HepG2 (cell line): ENCODE measurements around the gene PLAAT3. TPM values are rescaled to one million over a fixed set of nuclear protein-coding genes. Genes with fewer than 3 reads are reported as not detected.

Source experiments
- ATAC-seq: fragments of 200-7000 bp; cut with Tn5 transposase; 3 replicates; pipeline ENCODE4 v1.9.1; 2020; ENCODE audit warnings: mild to moderate bottlenecking, moderate library complexity
- BruUV-seq: library from RNA; stranded (reverse); fragments of 400-500 nt; replicated peaks from 2 replicates; lab custom pipeline; 2021; lab: Mats Ljungman, UMichigan
- CTCF ChIA-PET: fragments of 300-600 bp; formaldehyde crosslinking; extraction: SDS; loops from one replicate; lab custom pipeline; 2021; ENCODE audit warnings: low total read pairs, inconsistent platforms, low intra/inter-chr PET ratio; lab: Yijun Ruan, JAX
- POLR2A ChIA-PET: fragments of 350-600 bp; sonication (Branson Sonifier 250); formaldehyde crosslinking; loops from one replicate; lab custom pipeline; 2020; ENCODE audit warnings: antibody characterized with exemption, inconsistent platforms; lab: Yijun Ruan, JAX
- DNase-seq: peaks from one replicate; pipeline ENCODE4 v3.0.0-alpha.2; 2015; ENCODE audit warnings: low spot score
- FAIRE-seq: peaks from 3 replicates; lab custom pipeline; 2011; peaks lifted over from hg19 to GRCh38; lab: Jason Lieb, UNC
- H2AFZ ChIP-seq: one replicate; pipeline ENCODE4 v1.6.1; 2011; ENCODE audit warnings: low read length, inconsistent platforms
- H3K27ac ChIP-seq: fragments of 300-600 bp; 3 replicates; pipeline ENCODE4 v1.8.0; 2011; ENCODE audit warnings: mixed run types, mild to moderate bottlenecking, mixed read lengths, low read length, inconsistent platforms; ENCODE audit not compliant: insufficient read depth; ENCODE audit errors: extremely low read length
- H3K27me3 ChIP-seq, 2 experiments: fragments of 200-600 bp in 1 of 2; 2 replicates in 1 of 2; 3 replicates in 1 of 2; pipeline versions ENCODE4 v1.6.0 to v1.8.0; 2011; ENCODE audit warnings: low read length in 2 of 2, mild to moderate bottlenecking in 2 of 2, moderate library complexity in 2 of 2, inconsistent platforms in 1 of 2; ENCODE audit not compliant: insufficient read depth in 2 of 2, control insufficient read depth in 1 of 2
- H3K36me3 ChIP-seq, 2 experiments: fragments of 200-600 bp in 1 of 2; replicated peaks in 1 of 2; 2 replicates in 1 of 2; 3 replicates in 1 of 2; pipeline versions ENCODE4 v1.5.1 to v1.8.0; 2011; ENCODE audit warnings: low read length in 2 of 2, inconsistent platforms in 1 of 2; ENCODE audit not compliant: insufficient read depth in 2 of 2, control insufficient read depth in 1 of 2
- H3K4me1 ChIP-seq: 2 replicates; pipeline ENCODE4 v1.5.1; 2012; ENCODE audit warnings: low read length, inconsistent platforms; ENCODE audit not compliant: insufficient read depth
- H3K4me2 ChIP-seq: 2 replicates; pipeline ENCODE4 v1.6.0; 2011; ENCODE audit warnings: low read depth, low read length, inconsistent platforms
- H3K4me3 ChIP-seq, 3 experiments: fragments of 200-600 bp in 1 of 3; sonication (generic), shearing (Covaris generic) in 1 of 3; replicated peaks in 1 of 3; 2 replicates each; pipeline ENCODE4 v1.5.1; 2011 to 2016; ENCODE audit warnings: low read length in 3 of 3, inconsistent platforms in 2 of 3, low read depth in 2 of 3, mild to moderate bottlenecking in 2 of 3, control low read depth in 1 of 3, mixed read lengths in 1 of 3; ENCODE audit not compliant: insufficient read depth in 1 of 3
- H3K79me2 ChIP-seq: one replicate; pipeline ENCODE4 v1.6.1; 2011; ENCODE audit warnings: low read length, inconsistent platforms; ENCODE audit not compliant: insufficient read depth
- H3K9ac ChIP-seq: 2 replicates; pipeline ENCODE4 v1.6.0; 2011; ENCODE audit warnings: mild to moderate bottlenecking, low read depth, low read length, inconsistent platforms; ENCODE audit not compliant: insufficient read depth
- H3K9me3 ChIP-seq: 2 replicates; pipeline ENCODE4 v1.5.1; 2012; ENCODE audit warnings: mild to moderate bottlenecking, low read length
- H4K20me1 ChIP-seq: 2 replicates; pipeline ENCODE4 v1.6.0; 2011; ENCODE audit warnings: inconsistent platforms, mild to moderate bottlenecking, low read length, moderate library complexity; ENCODE audit not compliant: insufficient read depth
- IKZF1 ChIP-seq: fragments of 450-650 bp; IDR thresholded peaks from 2 replicates; pipeline ENCODE4 v1.7.1; 2016
- NR1H2 ChIP-seq: sonication (generic); formaldehyde crosslinking; IDR thresholded peaks from 2 replicates; pipeline ENCODE4 v1.8.1; 2022; ENCODE audit warnings: low read depth, missing genetic modification reagents, borderline replicate concordance
- ZNF230 ChIP-seq: sonication (generic); formaldehyde crosslinking; IDR thresholded peaks from 2 replicates; pipeline ENCODE4 v1.4.0; 2020; ENCODE audit warnings: mild to moderate bottlenecking, missing genetic modification reagents
- ZNF510 ChIP-seq: sonication (generic); formaldehyde crosslinking; IDR thresholded peaks from 2 replicates; pipeline ENCODE4 v1.4.0; 2020; ENCODE audit warnings: low read depth, mild to moderate bottlenecking, missing genetic modification reagents
- ZNF629 ChIP-seq: sonication (generic); formaldehyde crosslinking; conservative IDR thresholded peaks from 2 replicates; pipeline ENCODE4 v1.5.0; 2020; ENCODE audit warnings: missing genetic modification reagents
- WGBS: methylation state at CpG from one replicate; pipeline ENCODE4 v1.1.6; 2017; ENCODE audit warnings: low lambda C conversion rate; 5-methylcytosine and 5-hydroxymethylcytosine counted together
- in situ Hi-C: cut with HindIII; loops from 2 replicates; pipeline ENCODE4 v1.10.0; 2017; ENCODE audit warnings: low pct_unique_long_range_greater_than_20kb; ENCODE audit not compliant: extremely low pct_ligation_motif_present
- intact Hi-C: fragments of 100-400 bp; cut with micrococcal nuclease; formaldehyde crosslinking; loops from one replicate; pipeline ENCODE4 v1.10.0; 2022; ENCODE audit not compliant: unreplicated experiment
- polyA plus RNA-seq, 8 experiments: library from polyadenylated mRNA; depleted of rRNA in 3 of 8; stranded (reverse) in 7 of 8; unstranded in 1 of 8; fragments of >200 nt; fragmentation: Illumina TruSeq in 4 of 8; extraction: Trizol in 4 of 8; gene quantifications; 2 replicates each; pipeline versions ENCODE4 v1.2.1 to v1.2.3, GENCODE V29; 2011 to 2016; ENCODE audit warnings: low read depth in 4 of 8, missing spikeins in 1 of 8, mixed read lengths in 1 of 8; ENCODE audit not compliant: insufficient read depth in 1 of 8
- total RNA-seq, 5 experiments: library from RNA; depleted of rRNA; stranded (reverse); fragments of >200 nt; fragmentation: Illumina TruSeq; extraction: Trizol; gene quantifications; 2 replicates each; pipeline ENCODE4 v1.2.3, GENCODE V29; 2016; ENCODE audit warnings: low read depth in 1 of 5
- TF ChIP-seq, protein P1 (sequence below): sonication (generic); formaldehyde crosslinking; IDR thresholded peaks from 2 replicates; pipeline ENCODE4 v1.5.0; 2020; ENCODE audit warnings: missing genetic modification reagents
- TF ChIP-seq, protein P2 (sequence below): sonication (generic); formaldehyde crosslinking; IDR thresholded peaks from 2 replicates; pipeline ENCODE4 v1.5.1; 2020; ENCODE audit warnings: mild to moderate bottlenecking, missing genetic modification reagents, moderate library complexity
- TF ChIP-seq, protein P3 (sequence below): sonication (generic); formaldehyde crosslinking; IDR thresholded peaks from 2 replicates; pipeline ENCODE4 v1.4.0; 2020; ENCODE audit warnings: missing genetic modification reagents, borderline replicate concordance
- TF ChIP-seq, protein P4 (sequence below): sonication (generic); formaldehyde crosslinking; IDR thresholded peaks from 2 replicates; pipeline ENCODE4 v1.5.1; 2020; ENCODE audit warnings: missing genetic modification reagents, mild to moderate bottlenecking, borderline replicate concordance
- TF ChIP-seq, protein P5 (sequence below): sonication (generic); formaldehyde crosslinking; IDR thresholded peaks from 2 replicates; pipeline ENCODE4 v1.4.0; 2020; ENCODE audit warnings: mild to moderate bottlenecking, missing genetic modification reagents, borderline replicate concordance

PLAAT3 gene
- total and polyA plus RNA-seq, 2 of the 13 experiments (the other 11 are each of a cell fraction or from before 2014, with no cell fraction given): 9.3 to 16.4 TPM

DNA sequence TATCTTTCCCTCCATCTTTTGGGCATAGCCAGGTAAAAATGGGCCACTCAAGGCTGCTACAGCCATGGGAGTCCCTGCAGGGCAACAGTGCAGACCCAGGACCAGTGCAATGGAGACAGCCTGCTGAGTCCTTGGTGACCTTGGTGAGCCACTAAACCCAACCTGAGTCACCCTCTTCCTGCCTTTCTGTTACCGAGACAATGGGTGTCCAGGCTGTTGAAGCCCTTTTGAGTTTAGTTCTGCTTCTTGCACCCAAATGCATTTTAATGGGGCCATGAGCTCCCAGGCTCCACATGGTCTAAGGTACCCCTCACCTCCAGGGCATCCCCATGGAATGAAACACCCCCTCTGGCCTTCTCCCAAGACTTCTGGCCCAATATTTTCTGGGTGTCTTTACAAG is 78.5 kb downstream of the PLAAT3 start (continued):
- TF ChIP-seq, protein P1, sequence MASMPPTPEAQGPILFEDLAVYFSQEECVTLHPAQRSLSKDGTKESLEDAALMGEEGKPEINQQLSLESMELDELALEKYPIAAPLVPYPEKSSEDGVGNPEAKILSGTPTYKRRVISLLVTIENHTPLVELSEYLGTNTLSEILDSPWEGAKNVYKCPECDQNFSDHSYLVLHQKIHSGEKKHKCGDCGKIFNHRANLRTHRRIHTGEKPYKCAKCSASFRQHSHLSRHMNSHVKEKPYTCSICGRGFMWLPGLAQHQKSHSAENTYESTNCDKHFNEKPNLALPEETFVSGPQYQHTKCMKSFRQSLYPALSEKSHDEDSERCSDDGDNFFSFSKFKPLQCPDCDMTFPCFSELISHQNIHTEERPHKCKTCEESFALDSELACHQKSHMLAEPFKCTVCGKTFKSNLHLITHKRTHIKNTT (CRISPR knock-in tag): no peak
- no peak for TF ChIP-seq NR1H2 (CRISPR knock-in tag)
- TF ChIP-seq ZNF629 (CRISPR knock-in tag): no peak
- TF ChIP-seq, protein P2, sequence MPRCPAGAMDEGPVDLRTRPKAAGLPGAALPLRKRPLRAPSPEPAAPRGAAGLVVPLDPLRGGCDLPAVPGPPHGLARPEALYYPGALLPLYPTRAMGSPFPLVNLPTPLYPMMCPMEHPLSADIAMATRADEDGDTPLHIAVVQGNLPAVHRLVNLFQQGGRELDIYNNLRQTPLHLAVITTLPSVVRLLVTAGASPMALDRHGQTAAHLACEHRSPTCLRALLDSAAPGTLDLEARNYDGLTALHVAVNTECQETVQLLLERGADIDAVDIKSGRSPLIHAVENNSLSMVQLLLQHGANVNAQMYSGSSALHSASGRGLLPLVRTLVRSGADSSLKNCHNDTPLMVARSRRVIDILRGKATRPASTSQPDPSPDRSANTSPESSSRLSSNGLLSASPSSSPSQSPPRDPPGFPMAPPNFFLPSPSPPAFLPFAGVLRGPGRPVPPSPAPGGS (CRISPR knock-in tag): no peak
- no peak for TF ChIP-seq ZNF510 (CRISPR knock-in tag)

DNA sequence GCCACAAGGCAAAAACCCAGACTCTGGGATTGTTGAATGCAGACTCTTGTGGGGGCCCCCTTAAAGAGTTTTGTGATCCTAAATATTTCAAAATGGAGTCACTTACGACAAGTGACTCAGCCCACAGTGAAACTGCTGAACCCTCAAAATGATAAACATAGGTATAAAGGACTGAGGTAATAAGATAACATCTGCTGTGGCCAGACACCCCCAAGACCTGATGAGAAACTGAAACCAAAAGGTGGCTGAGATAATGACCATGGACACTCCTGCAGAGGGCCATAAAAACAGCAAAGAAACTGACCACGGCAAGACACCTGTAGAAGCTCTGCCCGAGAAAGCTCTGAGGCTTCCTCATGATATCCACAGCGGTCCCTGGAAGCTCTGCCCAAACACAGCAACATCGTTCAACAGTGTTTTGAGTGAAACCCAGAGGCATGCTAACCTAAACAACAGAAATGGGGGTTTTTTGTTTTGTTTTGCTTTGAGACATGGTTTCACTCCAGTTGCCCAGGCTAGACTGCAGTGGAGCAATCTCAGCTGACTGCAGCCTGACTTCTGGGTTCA is 79.3 kb downstream of the PLAAT3 start:
- BruUV-seq: no TSS peak
- WGBS: 30% methylated on average over 5 of the region's 5 CpGs
- no peaks in the 10 kb centered on the region for H3K79me2 ChIP-seq
- POLR2A ChIA-PET: no interaction called here
- peak overlapping the region; percentile 49; the same call in 1 of the 2 replicates for H3K4me2 ChIP-seq
- CTCF ChIA-PET: no interaction called here
- no peak overlapping the region for H3K9ac ChIP-seq
- no peaks in the 10 kb centered on the region for H3K9me3 ChIP-seq
- TF ChIP-seq, protein P3, sequence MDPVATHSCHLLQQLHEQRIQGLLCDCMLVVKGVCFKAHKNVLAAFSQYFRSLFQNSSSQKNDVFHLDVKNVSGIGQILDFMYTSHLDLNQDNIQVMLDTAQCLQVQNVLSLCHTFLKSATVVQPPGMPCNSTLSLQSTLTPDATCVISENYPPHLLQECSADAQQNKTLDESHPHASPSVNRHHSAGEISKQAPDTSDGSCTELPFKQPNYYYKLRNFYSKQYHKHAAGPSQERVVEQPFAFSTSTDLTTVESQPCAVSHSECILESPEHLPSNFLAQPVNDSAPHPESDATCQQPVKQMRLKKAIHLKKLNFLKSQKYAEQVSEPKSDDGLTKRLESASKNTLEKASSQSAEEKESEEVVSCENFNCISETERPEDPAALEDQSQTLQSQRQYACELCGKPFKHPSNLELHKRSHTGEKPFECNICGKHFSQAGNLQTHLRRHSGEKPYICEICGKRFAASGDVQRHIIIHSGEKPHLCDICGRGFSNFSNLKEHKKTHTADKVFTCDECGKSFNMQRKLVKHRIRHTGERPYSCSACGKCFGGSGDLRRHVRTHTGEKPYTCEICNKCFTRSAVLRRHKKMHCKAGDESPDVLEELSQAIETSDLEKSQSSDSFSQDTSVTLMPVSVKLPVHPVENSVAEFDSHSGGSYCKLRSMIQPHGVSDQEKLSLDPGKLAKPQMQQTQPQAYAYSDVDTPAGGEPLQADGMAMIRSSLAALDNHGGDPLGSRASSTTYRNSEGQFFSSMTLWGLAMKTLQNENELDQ: no peak
- TF ChIP-seq ZNF230 (CRISPR knock-in tag): no peak
- TF ChIP-seq, protein P4, sequence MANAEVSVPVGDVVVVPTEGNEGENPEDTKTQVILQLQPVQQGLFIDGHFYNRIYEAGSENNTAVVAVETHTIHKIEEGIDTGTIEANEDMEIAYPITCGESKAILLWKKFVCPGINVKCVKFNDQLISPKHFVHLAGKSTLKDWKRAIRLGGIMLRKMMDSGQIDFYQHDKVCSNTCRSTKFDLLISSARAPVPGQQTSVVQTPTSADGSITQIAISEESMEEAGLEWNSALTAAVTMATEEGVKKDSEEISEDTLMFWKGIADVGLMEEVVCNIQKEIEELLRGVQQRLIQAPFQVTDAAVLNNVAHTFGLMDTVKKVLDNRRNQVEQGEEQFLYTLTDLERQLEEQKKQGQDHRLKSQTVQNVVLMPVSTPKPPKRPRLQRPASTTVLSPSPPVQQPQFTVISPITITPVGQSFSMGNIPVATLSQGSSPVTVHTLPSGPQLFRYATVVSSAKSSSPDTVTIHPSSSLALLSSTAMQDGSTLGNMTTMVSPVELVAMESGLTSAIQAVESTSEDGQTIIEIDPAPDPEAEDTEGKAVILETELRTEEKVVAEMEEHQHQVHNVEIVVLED (CRISPR knock-in tag): no peak
- TF ChIP-seq, protein P5, sequence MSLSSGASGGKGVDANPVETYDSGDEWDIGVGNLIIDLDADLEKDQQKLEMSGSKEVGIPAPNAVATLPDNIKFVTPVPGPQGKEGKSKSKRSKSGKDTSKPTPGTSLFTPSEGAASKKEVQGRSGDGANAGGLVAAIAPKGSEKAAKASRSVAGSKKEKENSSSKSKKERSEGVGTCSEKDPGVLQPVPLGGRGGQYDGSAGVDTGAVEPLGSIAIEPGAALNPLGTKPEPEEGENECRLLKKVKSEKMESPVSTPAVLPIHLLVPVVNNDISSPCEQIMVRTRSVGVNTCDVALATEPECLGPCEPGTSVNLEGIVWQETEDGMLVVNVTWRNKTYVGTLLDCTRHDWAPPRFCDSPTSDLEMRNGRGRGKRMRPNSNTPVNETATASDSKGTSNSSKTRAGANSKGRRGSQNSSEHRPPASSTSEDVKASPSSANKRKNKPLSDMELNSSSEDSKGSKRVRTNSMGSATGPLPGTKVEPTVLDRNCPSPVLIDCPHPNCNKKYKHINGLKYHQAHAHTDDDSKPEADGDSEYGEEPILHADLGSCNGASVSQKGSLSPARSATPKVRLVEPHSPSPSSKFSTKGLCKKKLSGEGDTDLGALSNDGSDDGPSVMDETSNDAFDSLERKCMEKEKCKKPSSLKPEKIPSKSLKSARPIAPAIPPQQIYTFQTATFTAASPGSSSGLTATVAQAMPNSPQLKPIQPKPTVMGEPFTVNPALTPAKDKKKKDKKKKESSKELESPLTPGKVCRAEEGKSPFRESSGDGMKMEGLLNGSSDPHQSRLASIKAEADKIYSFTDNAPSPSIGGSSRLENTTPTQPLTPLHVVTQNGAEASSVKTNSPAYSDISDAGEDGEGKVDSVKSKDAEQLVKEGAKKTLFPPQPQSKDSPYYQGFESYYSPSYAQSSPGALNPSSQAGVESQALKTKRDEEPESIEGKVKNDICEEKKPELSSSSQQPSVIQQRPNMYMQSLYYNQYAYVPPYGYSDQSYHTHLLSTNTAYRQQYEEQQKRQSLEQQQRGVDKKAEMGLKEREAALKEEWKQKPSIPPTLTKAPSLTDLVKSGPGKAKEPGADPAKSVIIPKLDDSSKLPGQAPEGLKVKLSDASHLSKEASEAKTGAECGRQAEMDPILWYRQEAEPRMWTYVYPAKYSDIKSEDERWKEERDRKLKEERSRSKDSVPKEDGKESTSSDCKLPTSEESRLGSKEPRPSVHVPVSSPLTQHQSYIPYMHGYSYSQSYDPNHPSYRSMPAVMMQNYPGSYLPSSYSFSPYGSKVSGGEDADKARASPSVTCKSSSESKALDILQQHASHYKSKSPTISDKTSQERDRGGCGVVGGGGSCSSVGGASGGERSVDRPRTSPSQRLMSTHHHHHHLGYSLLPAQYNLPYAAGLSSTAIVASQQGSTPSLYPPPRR (CRISPR knock-in tag): no peak
- no peak for TF ChIP-seq IKZF1
- TF ChIP-seq, all 625 proteins: peak for 0
- intact Hi-C loops (no loop called here), in situ Hi-C loops (no loop called here)
- H3K4me1 ChIP-seq: peaks cover 26% of the 10 kb centered on the region
- no peak overlapping the region for H3K27ac ChIP-seq
- DNase-seq (no peak), ATAC-seq (no peak), FAIRE-seq (no peak)
- no peaks in the 10 kb centered on the region for H4K20me1 ChIP-seq
- H3K36me3 ChIP-seq: no peaks in the 10 kb centered on the region
- H3K4me3 ChIP-seq: no peak overlapping the region
- no peak overlapping the region for H2AFZ ChIP-seq
- 0 out of 5 replicates have a peak, but pooled peaks cover 0 to 17% of the 10 kb centered on the region in 2 experiments for H3K27me3 ChIP-seq
